GM21526 (cell line): ENCODE measurements around the gene SNTA1.
"Not testable (repeated sequence)": the region's sequence is repeated elsewhere in the genome, so short reads cannot be mapped to it uniquely, and the experiment has no call there.

Experiments used
- ATAC-seq: cut with Tn5 transposase; IDR thresholded peaks from one replicate; pipeline ENCODE4 v1.9.1; 2021; ENCODE audit warnings: moderate library complexity; ENCODE audit not compliant: unreplicated experiment, low FRiP score

Gene SNTA1

DNA sequence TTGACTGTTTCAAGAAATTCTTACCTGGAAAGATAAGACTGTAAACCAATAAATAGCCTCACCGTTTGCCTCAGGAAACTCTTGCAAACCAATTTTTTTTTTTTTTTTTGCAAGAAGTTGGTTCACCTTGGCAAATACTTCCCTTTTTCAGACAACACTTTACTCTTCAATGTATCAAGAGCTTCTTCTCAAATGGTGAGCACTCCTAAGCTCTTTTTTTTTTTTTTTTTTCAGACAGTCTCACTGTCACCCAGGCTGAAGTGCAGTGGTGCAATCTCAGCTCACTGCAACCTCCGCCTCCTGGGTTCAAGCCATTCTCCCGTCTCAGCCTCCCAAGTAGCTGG is 22.7 kb upstream of the SNTA1 start:
- ATAC-seq = no peak

DNA sequence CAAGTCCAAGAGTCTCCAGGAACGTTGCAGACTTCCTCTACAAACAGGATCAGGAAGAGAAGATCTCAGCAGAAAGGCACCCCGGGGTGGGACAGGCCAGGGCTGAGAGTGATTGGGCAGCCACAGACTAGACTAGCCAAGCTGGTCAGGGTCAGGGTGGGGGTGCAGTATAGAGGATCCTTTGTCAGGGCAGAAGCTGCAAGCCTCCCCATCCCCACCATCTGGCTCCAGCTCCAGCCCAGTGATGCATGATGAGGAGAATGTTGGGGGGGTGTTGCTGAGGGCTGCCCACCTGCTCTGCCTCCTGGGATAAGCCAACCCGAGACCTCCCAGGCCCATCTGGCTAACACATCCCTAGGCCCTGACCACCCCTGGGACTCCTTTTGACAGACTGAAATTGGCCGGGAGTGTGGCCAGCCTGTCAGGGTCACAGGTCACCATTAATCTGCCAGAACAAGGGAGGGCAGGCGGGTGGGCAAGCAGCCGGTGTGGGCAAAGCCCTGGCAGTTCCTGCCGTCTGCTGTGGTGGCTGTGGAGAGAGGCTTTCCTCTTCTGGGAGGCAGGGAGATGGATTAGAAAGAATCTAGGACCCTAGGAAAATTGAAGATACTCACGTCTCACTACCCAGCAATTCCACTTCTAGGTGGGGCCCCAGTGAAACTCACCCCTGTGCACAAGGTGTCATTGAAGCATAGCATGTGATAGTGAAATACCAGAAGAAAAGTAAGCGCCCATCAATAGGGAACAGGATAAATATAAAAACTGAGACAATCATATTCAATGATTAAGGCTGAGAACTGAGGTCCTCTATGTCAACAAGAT is 22.1 kb upstream of the SNTA1 start:
- ATAC-seq = no peak

DNA sequence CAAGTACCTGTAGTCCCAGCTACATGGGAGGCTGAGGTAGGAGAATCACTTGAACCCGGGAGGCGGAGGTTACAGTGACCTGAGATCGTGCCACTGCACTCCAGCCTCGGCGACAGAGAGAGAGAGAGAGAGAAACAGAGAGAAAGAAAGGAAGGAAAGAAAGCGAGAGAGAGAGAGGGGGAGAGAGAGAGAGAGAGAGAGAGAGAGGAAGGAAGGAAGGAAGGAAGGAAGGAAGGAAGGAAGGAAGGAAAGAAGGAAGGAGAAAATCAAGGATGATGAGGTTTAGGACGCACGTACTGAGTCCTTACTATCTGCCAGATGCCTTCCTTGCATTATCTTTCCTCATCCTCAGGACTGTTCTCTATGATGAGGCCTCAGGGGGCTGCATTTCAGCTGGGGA is 21.2 kb upstream of the SNTA1 start:
- not testable (repeated sequence) for ATAC-seq

DNA sequence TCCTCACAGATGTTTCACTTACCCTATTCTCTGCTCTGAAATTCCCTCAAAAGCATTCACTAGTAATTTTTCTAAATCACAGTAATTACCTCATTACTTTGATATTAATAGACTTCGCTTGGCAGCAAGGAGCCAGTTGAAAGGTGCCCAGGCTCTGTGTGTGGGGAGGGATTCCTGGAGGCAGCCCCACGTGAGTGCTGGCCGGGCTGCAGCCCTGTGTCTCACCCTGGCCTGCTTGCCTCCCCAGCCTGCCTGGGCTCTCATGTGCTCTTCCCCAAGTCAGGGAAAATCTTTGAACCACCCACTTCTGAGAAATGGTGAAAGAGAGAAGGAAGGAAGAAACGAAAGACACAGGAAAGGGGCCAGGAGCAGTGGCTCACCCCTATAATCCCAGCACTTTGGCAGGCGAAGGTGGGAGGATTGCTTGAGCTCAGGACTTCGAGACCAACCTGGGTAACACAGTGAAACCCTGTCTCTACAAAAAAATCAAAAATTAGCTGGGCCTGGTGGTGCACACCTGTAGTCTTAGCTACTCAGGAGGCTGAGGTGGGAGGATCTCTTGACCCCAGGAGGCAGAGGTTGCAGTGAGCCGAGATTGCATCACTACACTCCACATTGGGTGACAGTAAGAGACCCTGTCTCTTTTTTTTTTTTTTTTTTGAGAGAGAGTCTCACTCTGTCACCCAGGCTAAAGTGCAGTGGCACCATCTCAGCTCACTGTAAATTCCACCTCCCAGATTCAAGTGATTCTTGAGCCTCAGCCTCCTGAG is 20.0 kb upstream of the SNTA1 start:
- ATAC-seq = no peak

DNA sequence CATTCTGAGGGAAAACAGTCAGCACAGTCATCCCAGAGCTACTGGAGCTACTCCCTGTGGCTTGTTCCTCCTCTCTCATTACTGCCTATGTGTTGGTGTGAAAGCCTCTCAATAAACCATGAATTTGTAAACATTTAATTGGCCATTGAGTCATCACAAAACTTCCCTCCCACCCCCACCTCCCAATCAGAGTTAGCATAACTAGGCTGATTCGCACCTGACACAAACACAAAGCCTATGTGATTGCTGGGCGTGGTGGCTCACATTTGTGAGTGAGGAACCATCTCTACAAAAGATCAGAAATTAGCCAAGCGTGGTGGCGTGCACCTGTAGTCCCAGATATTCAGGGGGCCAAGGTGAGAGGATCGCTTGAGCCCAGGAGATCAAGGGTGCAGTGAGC is 17.1 kb upstream of the SNTA1 start:
- ATAC-seq = no peak

DNA sequence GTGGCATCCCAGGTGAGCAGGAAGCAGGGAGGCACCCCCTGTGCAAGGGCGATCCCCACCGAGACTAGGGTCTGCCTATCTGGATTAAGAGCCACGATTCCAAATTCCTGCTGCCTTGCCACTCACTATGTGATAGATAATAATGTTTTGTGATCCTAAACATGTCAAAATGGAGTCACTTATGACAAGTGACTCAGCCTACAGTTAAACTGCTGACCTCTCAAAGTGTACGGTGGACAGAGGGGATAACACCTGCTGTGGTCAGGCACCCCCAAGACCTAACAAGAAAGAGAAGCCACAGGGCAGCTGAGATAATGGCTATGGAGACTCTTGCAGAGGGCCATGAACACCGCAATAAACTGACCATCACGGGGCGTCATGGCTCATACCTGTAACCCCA is 16.0 kb upstream of the SNTA1 start:
- no peak for ATAC-seq

DNA sequence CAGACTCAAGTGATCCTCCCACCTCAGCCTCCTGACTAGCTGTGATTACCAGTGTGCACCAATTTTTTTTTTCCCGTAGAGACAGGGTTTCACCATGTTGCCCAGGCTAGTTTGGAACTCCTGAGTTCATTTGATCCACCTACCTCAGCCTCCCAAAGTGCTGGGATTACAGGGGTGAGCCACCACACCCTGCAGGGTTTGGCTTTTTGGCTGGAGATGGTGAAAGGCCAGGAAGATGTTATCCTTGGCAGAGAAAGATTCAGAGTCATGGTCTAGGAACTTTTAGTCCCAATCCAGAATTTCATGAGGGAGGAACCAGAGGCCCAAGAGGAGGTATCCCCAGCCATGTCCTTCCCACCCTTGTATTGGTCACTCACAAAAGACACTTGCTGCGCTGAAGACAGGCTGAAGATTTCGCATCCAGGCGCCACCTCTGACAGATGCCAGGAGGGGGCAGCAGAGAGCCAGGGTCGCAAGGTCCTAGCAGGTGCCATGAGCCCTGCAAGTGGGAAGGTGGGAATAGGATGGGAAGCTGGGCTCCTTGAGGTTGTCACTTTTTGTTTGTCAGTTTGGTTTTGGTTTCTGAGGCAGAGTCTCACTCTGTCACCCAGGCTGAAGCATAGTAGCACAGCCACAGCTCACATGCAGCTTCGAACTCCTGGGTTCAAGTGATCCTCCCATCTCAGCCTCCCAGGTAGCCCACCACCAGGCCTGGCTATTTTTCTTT is 13.5 kb upstream of the SNTA1 start:
- ATAC-seq = not testable (repeated sequence)

DNA sequence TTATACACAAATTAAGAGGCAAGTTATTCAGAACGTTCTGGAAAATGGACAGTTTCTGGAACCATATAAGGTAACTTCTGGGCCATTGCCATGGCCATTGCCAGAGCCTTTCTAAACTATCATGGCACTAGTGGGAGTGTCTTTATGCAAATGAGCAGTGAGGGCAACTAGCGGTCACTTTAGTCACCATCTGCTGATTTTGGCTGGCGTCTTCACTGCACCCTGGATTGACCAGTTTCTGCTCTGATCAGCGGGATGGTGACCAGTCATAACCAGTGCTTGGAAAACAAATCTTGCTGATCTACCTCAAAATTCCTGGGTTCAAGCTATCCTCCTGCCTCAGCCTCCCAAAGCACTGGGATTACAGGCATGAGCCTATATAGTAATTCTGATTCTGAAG is 7.3 kb upstream of the SNTA1 start:
- no peak for ATAC-seq

DNA sequence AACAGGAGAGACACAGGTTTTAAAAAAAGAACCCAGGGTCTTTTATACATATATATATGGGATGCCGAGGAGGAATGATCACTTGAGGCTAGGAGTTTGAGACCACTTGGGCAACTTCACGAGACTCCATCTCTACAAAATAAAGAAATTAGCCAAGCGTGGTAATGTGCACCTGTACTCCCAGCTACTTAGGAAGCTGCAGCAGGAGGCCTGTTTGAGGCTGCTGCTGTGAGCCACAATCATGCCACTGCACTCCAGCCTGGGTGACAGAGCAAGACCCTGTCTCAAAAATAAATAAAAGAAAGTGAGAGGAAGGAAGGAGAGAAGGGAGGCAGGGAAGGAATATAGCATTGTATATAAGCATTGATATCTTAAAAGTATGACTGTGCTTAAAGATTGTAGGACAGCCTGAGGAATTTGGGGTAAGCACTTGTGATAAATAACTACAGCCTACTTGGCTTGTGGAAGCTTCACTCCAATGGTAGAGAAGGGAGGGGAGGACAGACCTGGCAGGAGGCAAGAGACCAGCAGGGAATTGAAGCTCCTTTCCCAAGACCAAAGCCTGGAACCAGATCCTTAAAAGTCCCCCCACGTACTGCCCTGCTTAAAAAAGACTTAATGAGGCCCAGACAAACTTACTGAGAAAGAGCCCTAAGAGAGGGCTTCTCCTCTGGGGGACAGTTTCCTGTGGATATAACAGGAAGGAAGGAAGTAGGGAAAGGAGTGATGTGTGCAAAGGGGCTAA is 2.5 kb upstream of the SNTA1 start:
- ATAC-seq = no peak

DNA sequence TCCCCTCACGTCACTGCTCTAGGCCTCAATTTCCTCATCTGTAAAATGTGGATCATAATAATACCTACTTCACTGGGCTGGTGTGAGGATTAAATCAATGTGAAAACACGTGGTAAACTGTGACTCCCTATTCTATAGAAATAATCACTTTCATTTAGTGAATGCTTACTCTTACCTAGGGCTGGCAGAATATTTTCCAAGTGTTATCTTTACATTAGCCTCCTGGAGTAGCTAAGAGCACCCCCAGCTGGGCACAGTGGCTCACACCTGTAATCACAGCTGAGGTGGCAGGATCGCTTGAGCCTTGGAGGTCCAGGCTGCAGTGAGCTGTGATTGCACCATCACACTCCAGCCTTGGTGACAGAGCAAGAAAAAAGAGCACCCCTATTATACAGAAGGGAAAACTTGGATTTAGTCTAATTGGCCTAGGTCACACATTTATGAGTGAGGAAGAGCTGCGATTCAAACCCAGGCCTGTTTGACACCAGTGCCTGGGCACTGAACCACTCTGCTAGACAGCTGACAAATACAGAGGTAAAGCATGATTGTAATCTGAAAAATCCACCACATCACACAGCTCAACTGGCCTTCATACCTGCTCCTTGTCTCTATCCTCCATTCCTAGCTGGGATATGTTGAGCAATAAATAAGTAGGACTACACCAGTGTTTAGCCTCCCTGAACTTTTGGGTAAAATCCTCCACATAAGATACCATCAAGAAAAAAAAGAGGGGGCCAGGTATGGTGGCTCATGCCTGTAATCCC is 1.4 kb upstream of the SNTA1 start:
- ATAC-seq = no peak

DNA sequence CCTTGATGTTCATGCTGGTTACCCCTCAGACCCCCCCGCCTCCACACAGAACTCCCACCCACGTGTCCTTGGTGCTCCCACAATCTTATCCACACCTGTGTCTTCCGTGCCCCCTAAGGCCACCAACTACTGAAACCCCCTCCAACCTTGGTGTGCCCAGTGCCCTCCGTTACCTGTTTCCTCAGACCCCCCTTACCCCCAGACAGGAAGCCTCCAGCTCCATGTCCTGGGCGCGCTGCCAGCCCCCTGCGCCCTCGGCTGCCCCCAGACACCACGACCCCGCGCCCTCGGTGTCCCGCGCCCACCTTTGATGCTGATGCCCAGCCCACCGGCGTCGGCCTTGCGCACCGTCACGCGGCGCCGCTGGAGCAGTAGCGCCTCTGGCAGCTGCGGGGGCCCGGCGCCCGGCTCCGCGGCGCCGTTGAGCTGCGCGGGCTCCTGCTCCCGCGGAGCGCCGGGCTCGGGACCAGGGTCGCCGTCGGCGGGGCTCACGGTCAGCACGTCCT is 504 bp downstream of the SNTA1 start:
- ATAC-seq = peak; percentile 28

DNA sequence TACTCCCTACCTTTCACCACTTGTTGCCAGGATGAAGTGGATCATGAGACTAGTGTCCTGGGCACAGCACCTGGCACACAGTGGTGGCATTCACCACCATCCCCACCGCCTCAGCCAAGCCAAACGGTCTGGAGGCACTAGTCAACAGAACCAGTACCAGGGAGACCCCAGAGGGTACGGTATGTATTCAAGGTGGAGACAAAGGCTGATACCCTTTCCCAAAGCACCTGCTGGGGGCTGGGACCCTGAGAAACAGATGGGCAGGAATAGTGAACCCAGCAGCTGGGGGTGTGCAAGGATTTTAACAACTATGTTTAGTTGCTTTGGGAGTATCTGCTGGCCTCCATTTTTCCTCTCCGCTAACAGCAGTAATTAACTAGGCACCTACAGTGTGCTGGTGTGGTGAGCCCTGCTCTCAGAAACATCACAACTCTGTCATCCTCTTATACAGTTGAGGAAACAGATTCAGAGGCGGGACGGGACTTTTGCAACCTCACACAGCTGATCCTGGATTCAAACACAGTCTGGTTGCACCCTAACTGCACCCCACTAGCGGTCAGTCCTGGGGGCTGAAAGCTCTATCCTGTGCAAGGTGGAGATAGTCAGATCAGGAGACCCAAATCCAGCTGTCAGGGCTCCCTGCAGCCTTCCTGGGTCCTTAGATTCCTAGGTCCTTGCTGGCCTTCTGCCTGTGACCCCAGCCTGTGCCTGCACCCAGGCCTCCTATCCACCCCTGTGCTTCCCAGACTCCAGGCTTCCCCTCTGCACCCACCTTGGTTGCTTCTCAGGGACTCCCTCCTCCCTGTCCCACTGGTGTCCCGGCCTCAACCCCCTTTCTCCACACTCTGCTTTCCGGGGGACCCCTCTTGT is 1.2 kb downstream of the SNTA1 start:
- no peak for ATAC-seq

DNA sequence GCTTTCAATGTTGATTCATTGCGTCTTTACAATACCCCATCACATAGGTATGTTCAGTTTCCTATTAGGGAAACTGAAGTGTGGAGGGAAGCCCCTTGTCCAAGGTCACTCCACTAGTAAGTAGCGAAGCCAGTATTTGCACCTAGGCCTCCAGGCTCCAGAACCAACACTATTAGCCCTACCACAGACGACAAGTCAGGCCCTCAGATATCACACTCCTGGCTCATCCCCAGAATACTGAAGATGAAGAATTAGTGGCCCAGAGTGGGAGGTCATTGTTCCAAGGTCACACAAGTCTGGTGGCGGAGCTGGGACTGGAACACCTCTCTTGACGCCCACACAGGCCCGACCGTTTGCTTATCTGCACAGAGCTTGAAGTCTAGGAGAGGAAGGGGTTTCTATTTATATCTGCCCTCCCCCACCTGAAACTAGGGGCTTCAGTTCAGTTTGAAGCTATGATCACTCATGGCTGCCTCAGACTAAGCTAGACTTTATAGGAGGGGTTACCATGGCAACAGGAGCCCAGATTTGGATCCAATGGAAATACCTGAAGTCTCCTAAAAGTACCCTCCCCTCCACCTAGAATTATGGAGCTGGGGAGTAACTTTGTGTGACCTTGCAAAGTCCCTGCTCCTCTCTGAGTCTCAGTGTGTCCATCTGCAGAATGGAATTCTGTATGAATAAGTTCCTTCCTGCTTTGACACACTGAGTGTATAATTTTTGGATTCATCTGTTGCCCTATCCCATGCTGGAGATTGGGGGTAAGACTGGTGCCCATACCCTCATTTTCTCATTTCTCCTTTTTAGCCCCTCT is 2.2 kb downstream of the SNTA1 start:
- ATAC-seq = no peak

DNA sequence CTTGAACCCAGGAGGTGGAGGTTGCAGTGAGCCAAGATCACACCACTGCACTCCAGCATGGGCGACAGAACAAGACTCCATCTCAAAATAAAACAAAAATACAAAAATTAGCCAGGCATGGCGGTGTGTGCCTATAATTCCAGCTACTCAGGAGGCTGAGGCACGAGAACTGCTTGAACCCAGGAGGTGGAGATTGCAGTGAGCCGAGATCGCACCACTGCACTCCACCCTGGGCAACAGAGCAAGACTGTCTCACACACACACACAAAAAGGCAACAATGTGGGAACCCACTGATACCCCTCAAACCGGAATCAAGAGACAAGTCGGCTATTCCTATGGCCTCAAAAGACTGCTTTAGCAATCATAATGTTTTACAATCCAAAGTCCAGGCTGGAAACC is 3.0 kb downstream of the SNTA1 start:
- ATAC-seq = not testable (repeated sequence)

DNA sequence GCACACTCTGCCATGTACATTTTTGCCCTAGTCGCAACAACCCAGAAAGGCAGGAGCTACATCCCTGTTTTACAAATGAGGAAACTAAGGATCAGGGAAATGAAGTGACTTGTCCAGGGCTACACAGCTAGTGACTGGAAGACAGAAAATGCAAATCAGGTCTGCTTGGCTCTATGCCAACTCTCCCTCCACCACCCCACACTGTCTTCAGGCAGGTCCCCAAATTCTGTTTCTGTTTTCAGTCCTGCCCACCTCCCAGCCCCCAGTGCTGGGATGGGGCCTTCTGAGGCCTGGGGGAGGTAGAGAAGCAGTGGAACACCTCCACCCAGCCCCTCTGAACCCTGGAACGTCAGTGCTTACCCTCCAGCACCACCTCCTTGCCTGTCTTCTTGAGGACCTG is 5.1 kb downstream of the SNTA1 start:
- ATAC-seq = no peak

DNA sequence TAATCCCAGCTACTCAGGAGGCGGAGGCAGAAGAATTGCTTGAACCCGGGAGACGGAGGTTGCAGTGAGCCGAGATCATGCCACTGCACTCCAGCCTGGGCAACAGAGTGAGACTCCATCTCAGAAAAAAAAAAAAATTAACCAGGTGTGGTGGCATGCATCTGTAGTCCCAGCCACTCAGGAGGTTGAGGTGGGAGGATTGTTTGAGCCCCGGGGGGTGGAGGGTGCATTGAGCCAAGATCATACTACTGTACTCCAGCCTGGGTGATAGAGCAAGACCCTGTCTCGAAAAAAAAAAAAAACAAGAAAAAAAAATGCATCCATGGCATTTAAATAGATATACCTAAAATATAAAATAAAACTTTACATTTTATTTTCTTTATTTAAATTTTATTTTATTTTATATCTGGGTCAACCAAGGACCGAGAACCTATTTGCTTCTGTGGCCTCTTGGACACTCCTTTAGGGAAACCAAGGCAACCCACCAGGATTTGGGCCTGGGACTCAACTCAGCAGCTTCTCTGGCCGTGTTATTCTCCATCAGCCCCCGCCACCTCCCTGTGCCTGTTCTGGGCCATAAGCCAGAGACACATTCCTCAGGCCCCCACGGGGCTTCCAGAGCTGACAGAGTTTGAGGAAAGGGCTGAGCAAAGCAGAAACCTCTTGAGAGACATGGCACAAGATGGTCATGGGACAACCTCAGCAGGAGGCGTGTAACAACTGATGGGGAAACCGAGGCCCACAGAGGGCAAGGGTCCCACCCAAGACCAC is 6.2 kb downstream of the SNTA1 start:
- ATAC-seq = no peak

DNA sequence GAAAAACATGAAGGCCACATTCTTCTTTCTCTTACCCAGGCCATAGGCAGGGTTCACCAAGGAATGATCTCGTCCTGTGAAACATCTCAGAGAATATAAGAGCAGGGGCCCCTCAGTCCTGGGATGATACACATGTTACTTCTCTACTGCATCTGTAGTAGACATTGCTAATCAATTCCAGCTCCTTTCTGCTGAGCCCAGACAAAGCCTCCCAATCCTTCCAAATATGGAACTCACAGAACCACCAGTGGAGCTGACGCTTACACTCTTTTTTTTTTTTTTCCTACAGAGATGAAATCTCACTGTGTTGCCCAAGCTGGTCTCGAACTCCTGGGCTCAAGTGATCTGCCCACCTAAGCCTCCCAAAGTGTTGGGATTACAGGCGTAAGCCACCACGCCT is 9.1 kb downstream of the SNTA1 start:
- ATAC-seq = no peak
